KOPT-K1 (cell line): Measurements from ENCODE around the gene HOXA6.

Source experiments
- H3K27ac ChIP-seq: fragments of 200-600 bp; sonication (generic); 2 replicates; pipeline ENCODE4 v1.5.1; 2016; ENCODE audit warnings: antibody characterized with exemption, mild to moderate bottlenecking, low read depth, low read length; ENCODE audit not compliant: poor library complexity, severe bottlenecking
- H3K36me3 ChIP-seq: fragments of 200-600 bp; sonication (generic); 2 replicates; pipeline ENCODE4 v1.5.1; 2017; ENCODE audit warnings: antibody characterized with exemption, mild to moderate bottlenecking, low read length, moderate library complexity; ENCODE audit not compliant: insufficient read depth
- H3K9me3 ChIP-seq: fragments of 200-600 bp; sonication (generic); 2 replicates; pipeline ENCODE4 v1.5.1; 2017; ENCODE audit warnings: antibody characterized with exemption, low read length, mild to moderate bottlenecking; ENCODE audit not compliant: insufficient read depth, poor library complexity, severe bottlenecking

The HOXA6 gene

DNA sequence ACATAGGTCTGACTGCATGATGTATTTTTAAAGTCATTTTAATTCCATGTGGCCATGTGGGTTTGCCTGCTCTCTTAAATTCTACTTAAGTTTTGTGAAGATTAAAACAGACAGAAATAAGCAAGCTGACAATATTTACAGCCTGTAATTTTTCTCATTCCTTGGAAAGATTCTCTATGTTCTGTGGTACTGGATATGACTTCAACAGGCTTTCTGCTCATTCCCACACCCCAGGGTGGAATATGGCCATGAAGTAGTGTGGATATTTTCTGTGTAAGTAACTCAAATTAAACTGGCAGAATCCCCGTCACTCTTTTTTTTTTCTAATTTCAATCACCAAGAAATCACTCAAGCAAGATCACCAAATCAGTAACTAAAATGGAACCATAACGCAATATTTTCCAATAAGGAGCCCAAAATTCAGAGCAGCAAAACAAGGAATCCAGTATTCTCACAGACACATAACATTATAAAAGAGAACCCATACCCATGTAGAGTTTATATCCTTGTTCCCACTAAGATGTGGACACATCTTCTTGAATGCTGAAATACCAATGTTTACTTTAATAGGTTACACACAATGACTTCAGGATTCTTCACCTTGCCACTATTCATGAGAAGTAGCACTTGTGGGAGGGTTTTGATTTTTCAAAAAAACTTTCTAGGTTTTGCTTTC, 9.8 kb downstream of the HOXA6 start:
- no peaks in the 10 kb centered on the region for H3K36me3 ChIP-seq
- H3K9me3 ChIP-seq: no peaks in the 10 kb centered on the region
- no peak overlapping the region for H3K27ac ChIP-seq

GRCh38 chr7:27134392-27134791, 13.2 kb downstream of the HOXA6 start:
- peaks cover 12% of the 10 kb centered on the region for H3K9me3 ChIP-seq
- no peaks in the 10 kb centered on the region for H3K36me3 ChIP-seq
- H3K27ac ChIP-seq: no peak overlapping the region

- Histone ChIP-seq H3K27ac (no peak overlapping the region), H3K9me3 (peaks cover 12% of the 10 kb centered on the region), H3K36me3 (no peaks in the 10 kb centered on the region)
These were observed 14.0 kb downstream of the HOXA6 start for GRCh38 chr7:27133409-27134231.

- no peak overlapping the region for H3K27ac ChIP-seq
- H3K36me3 ChIP-seq: no peaks in the 10 kb centered on the region
- peaks cover 12% of the 10 kb centered on the region for H3K9me3 ChIP-seq
These were observed 14.6 kb downstream of the HOXA6 start for GRCh38 chr7:27132978-27133377.

DNA sequence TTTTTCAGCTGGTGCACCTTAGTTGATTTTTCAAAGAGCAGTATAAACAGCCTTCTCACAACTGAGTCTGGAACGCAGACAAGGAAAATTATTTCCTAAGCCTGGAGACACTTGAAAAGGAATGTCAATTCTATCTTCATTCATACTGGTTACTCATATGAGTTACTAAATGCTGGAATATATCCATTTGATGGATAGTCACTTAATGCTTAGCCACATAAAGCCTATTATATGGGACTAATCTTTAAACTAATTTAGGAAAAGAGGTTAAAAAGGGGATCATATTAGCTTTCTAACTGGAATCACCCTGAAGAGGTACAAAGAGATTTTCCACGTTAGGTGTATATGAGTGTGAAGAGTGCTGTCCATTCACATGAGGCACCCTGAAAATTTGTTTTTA, 15.4 kb downstream of the HOXA6 start:
- Histone ChIP-seq H3K9me3 (peaks cover 12% of the 10 kb centered on the region), H3K36me3 (no peaks in the 10 kb centered on the region), H3K27ac (no peak overlapping the region)

DNA sequence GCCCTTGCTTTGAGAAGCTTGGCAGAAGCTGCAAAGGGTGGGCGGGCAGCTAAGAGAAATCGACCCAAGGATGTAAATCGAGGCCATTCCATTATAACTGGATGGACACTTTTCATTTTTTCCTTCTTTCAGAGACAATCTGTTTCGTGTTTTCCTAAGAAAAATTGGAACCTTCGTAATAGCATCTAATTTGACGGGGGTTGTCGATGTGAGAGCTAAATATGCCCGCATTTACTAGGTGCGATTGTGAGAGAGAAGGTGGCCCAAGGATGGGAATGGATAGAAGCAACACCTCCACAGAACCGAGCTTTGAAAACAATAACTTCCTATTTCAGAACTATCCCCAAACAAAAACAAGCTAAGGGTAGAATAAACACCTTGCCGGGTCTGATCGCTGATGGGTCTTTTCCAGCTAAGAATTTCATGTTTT, 16.2 kb downstream of the HOXA6 start:
- no peak overlapping the region for H3K27ac ChIP-seq
- H3K36me3 ChIP-seq: no peaks in the 10 kb centered on the region
- peaks cover 12% of the 10 kb centered on the region for H3K9me3 ChIP-seq

DNA sequence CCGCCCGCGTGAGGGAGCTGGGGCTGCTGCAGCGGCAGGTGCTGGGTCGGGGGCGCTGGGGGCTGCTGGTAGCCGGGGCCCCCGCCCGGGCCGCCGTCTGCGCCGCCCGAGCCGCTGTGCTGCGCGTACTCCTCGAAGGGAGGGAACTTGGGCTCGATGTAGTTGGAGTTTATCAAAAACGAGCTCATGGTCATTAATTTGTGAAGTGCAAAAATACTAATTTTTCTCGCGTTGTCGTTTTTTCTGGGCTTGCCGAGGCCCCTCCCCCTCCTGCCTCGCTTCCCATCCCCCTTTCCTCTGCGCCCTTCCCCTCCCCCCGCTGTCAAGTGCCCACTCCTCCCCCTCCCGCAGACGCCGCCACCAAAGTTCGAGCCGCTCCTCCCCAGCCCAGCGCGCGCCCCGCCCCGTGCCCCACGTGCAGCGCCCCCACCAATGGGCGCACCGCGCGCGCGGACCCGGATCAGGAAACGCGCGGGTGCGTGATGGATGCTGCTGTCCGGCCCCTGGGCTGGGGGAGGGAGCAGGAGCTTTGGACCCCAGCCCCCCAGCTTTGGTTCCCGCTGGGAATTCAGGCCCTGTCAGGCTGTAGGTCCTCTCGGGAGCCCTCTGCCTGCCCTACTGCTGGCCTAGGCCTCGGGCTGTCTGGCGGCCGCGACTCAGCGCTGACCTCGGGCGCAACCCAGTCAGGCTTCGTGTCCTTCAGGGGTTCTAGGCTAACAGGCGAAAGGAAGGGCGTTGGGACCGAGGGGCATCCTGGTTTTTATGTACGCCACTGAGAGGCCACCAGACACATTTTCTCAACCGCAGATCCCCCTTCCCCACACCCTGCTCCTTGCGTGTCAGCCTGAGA, 16.8 kb downstream of the HOXA6 start, which contains the start of gene HOXA4:
TSS of gene HOXA4 (minus strand) at position 218 of the 850 bp plus-strand sequence. CDS start at position 194, 24 bp downstream.
- Histone ChIP-seq H3K9me3 (peaks cover 12% of the 10 kb centered on the region), H3K27ac (no peak within 1 kb of the TSS), H3K36me3 (no peaks in the 10 kb centered on the region)

DNA sequence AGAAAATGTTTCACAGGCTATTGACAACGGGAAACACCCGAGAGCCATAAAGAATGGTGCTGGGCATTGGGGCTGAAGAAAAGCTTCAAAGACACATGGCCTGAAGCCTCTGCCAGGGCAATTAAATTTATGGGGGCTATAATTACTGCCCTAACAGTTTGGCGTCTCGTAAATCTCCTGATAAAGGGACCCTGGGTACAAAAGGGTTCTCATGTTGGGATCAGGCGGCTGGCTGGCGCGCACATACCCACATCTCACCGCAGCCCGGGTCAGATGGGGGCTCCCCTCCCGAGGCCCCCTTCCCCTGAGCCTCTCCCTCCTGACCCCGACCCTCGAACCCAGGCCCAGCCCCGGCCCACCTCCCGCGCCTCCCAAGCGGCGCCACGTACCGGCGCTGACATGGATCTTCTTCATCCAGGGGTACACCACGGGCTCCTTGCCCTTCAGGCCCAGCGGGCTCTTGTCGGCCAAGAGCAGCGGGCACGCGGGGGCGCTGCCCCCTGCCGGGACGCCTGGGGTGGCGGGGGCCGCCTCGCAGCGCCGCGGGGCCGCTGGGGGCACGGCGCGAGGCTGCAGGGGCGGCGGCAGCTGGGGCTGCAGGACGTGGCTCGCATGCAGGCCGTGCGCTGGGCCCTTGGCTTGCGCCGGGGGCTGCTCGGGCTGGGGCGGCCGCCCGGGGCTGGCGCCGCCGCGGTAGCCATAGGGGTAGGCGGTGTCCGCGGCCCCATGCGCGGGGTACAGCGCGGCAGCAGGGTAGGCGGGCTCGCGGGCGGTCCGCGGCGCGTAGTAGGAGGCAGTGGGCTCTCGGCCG, 17.6 kb downstream of the HOXA6 start:
- no peaks in the 10 kb centered on the region for H3K36me3 ChIP-seq
- H3K9me3 ChIP-seq: peaks cover 12% of the 10 kb centered on the region
- H3K27ac ChIP-seq: no peak overlapping the region

GRCh38 chr7:27128776-27129728, 18.5 kb downstream of the HOXA6 start:
- H3K36me3 ChIP-seq: no peaks in the 10 kb centered on the region
- H3K9me3 ChIP-seq: peaks cover 20% of the 10 kb centered on the region
- H3K27ac ChIP-seq: no peak overlapping the region

GRCh38 chr7:27128034-27128433, 19.5 kb downstream of the HOXA6 start:
- H3K27ac ChIP-seq: no peak overlapping the region
- H3K9me3 ChIP-seq: peaks cover 20% of the 10 kb centered on the region
- no peaks in the 10 kb centered on the region for H3K36me3 ChIP-seq

GRCh38 chr7:27126596-27127327, 20.8 kb downstream of the HOXA6 start:
- Histone ChIP-seq H3K27ac (no peak overlapping the region), H3K36me3 (no peaks in the 10 kb centered on the region), H3K9me3 (peaks cover 19% of the 10 kb centered on the region)

DNA sequence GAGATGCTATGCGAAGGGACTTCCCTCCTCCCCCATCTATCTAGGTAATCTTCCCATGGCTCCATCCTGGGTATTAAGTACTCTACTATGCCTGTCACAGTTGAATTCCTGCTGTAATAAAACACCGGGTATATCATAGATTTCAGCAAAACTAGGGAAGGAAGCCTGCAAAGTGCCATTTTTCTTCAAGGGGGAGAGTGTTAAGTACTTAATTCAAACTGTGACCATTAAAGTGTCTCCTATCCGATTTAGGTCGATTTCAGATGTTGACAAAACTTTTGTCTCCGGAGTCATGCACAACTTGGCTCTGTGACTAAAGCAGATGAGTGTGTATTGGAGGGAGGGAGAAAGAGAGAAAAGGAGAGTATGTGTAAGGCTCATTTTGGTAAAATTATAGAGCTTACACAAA, 21.6 kb downstream of the HOXA6 start:
- Histone ChIP-seq H3K9me3 (peaks cover 11% of the 10 kb centered on the region), H3K27ac (no peak overlapping the region), H3K36me3 (no peaks in the 10 kb centered on the region)
